ENCODE measurements around the gene DES.

DNA sequence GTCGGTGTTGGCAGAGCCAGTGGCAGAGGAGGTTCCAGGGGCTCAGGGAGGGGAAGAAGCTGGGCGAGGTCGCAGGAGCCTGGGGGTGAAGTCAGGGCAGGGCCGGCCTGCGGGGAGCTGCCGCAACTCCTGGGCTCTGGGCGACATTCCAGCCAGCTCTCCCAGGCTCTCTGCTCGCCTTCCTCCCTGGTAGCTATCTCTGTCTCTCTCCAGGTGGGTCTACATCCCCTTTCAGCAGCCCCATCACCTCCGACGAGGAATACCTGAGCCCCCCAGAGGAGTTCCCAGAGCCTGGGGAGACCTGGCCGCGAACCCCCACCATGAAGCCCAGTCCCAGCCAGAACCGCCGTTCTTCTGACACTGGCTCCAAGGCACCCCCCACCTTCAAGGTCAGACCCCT is 43.5 kb downstream of the DES start:
- TF ChIP-seq, protein P1, sequence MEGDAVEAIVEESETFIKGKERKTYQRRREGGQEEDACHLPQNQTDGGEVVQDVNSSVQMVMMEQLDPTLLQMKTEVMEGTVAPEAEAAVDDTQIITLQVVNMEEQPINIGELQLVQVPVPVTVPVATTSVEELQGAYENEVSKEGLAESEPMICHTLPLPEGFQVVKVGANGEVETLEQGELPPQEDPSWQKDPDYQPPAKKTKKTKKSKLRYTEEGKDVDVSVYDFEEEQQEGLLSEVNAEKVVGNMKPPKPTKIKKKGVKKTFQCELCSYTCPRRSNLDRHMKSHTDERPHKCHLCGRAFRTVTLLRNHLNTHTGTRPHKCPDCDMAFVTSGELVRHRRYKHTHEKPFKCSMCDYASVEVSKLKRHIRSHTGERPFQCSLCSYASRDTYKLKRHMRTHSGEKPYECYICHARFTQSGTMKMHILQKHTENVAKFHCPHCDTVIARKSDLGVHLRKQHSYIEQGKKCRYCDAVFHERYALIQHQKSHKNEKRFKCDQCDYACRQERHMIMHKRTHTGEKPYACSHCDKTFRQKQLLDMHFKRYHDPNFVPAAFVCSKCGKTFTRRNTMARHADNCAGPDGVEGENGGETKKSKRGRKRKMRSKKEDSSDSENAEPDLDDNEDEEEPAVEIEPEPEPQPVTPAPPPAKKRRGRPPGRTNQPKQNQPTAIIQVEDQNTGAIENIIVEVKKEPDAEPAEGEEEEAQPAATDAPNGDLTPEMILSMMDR (IDR thresholded peaks at IDR 0.05; ENCODE audit: extremely low read depth in 1 of 2, insufficient read depth in 1 of 2, low read depth in 1 of 2, low read length in 2 of 2), result no peak
- TF ChIP-seq POLR2A (IDR thresholded peaks at IDR 0.05; ENCODE audit: low read depth, low read length) (no peak), POLR2AphosphoS5 (IDR thresholded peaks at IDR 0.05; ENCODE audit: insufficient read depth, low read depth, low read length) (no peak), EZH2 (IDR thresholded peaks at IDR 0.05; ENCODE audit: borderline replicate concordance, low read depth, low read length, severe bottlenecking) (no peak), MYC (IDR thresholded peaks at IDR 0.05; ENCODE audit: low read depth, low read length) (no peak), GATA2 (IDR thresholded peaks at IDR 0.05; ENCODE audit: insufficient read depth, insufficient read length, low read depth, low read length) (no peak)
